GM10248 (cell line): ENCODE measurements around the gene CAPN9.
"Not testable (repeated sequence)": the region's sequence is repeated elsewhere in the genome, so short reads cannot be mapped to it uniquely, and the experiment has no call there.

Source experiments
- CTCF ChIA-PET: fragments of 300-600 bp; sonication (Branson Sonifier 250); formaldehyde crosslinking; extraction: SDS; loops from one replicate; lab custom pipeline; 2021; ENCODE audit warnings: antibody characterized with exemption; lab: Yijun Ruan, JAX
- POLR2A ChIA-PET: fragments of 350-650 bp; sonication (Branson Sonifier 250); formaldehyde crosslinking; extraction: SDS; loops from one replicate; lab custom pipeline; 2020; ENCODE audit warnings: antibody characterized with exemption; lab: Yijun Ruan, JAX
- DNase-seq: peaks from one replicate; pipeline ENCODE4 v3.0.0; 2012; ENCODE audit errors: extremely low spot score
- TF ChIP-seq, protein P1 (sequence below): IDR thresholded peaks from 2 replicates; pipeline ENCODE4 v1.5.1; 2012; ENCODE audit warnings: mild to moderate bottlenecking, low read depth; ENCODE audit errors: extremely low read depth, missing control alignments, control extremely low read depth

CAPN9 gene

DNA sequence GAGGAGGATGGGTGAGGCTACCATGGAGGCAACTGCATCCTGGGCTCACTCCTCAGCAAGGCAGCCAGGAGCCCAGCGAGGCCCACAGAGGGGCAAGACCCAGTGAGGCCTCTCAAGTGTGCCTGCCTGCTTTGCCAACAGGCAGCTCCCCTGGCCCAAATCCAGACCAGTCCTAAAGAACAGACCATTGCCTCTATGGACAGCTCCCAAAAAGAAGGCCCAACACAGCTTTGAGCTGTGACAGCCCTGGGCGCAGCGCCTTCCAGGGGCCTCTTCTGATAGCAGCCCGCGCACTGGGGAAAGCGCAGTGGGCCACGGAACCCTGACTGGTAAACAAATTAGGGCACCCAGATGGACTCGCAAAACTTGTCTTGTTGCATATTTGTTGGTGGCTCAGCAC is 95.6 kb downstream of the CAPN9 start:
- ChIA-PET CTCF (no interaction called here), POLR2A (no interaction called here)
- TF ChIP-seq, protein P1, sequence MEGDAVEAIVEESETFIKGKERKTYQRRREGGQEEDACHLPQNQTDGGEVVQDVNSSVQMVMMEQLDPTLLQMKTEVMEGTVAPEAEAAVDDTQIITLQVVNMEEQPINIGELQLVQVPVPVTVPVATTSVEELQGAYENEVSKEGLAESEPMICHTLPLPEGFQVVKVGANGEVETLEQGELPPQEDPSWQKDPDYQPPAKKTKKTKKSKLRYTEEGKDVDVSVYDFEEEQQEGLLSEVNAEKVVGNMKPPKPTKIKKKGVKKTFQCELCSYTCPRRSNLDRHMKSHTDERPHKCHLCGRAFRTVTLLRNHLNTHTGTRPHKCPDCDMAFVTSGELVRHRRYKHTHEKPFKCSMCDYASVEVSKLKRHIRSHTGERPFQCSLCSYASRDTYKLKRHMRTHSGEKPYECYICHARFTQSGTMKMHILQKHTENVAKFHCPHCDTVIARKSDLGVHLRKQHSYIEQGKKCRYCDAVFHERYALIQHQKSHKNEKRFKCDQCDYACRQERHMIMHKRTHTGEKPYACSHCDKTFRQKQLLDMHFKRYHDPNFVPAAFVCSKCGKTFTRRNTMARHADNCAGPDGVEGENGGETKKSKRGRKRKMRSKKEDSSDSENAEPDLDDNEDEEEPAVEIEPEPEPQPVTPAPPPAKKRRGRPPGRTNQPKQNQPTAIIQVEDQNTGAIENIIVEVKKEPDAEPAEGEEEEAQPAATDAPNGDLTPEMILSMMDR, result no peak
- no peak for DNase-seq

DNA sequence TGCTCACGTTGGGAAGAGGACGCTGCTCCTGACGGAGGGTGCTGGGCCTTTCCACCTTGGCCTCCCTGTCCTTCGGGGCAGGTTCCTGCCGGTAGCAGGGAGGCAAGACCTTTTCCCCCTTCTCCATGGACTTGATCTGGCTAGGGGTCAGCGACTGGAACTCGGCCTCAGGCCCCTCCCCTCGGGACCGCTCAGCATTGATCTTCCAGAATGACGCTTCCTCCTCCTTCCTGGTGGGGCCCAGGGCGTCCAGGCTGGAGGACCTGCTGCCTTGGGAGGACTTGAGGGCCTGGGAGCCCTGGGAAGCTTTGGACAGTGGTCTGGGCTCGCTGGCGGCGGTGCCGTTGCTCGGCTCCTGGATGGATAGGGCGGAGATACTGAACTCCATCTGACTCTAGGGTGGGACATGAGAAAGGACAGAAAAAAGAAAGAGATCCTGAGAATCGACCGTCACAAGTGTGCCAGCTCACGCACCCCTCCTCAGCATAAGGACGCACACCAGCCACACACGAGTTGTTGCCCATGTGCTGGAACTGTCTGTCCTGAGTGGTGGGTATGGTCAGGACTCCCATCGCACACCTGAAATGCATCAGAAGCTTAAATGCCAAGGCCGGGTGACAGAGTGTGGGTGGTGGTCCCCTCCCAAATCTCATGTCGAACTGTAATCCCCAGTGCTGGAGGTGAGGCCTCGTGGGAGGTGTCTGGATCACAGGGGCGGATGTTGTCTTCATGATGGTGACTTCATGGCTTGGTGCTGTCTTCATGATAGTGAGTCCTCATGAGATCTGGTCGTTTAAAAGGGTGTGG is 96.5 kb downstream of the CAPN9 start:
- ChIA-PET CTCF (interaction anchor here (1.4 kb wide), 1 partner anchor 23 kb away, joined by 4 read pairs; no protein-coding TSS in a partner anchor), POLR2A (no interaction called here)
- TF ChIP-seq, protein P1, result no peak
- no peak for DNase-seq

DNA sequence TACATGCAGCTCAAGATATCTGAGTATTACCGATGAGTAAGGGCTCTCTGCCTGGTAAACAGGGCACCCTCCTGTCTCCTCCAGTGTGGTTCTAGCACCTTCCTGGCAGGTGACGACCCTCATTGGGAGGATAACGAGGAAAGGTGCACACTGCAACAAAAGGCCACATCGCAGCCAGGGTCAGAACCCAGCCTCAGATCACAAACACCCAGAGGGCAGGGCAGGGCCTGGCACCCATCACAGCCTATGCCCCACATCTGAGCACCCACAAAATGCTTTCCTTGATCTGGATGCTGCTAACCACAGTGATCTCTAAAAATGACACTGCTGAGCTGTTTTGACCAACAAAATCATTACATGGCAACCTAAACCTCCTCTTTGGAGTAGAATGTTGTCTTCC is 97.4 kb downstream of the CAPN9 start:
- POLR2A ChIA-PET, result no interaction called here
- no peak for DNase-seq
- CTCF ChIA-PET, result interaction anchor here (1.4 kb wide), 1 partner anchor 22 kb away, joined by 4 read pairs; no protein-coding TSS in a partner anchor
- TF ChIP-seq, protein P1, result no peak

DNA sequence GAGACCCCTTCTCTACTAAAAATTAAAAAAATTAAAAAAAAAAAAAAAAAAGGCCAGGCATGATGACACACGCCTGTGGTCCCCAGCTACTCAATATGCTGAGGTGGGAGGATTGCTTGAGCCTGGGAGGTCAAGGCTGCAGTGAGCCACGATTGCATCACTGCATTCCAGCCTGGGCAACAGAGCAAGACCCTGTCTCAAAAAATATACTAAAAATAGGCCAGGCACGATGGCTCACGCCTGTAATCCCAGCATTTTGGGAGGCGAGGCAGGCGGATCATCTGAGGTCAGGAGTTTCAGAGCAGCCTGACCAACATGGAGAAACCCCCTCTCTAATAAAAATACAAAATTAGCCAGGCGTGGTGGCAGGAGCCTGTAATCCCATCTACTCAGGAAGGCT is 98.0 kb downstream of the CAPN9 start:
- CTCF ChIA-PET, POLR2A ChIA-PET, DNase-seq: not testable (repeated sequence)

DNA sequence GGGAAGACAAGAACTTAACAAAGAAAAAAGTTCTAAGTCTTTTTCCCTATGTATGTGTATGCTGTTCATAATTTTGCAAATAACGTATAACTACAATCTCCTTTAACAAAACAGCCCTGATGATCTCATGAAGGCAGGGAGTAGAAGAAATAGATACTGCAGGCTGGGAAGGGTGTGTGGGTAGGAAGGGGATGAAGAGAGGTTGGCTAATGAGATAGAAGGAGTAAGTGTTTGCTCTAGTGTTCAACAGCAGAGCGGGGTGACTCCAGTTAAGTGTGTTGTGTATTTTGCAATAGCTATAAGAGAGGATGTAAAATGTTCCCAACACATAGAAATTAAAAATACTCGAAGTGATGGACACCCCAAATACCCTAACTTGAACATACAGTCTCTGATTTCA is 101.0 kb downstream of the CAPN9 start:
- no peak for DNase-seq
- ChIA-PET POLR2A (no interaction called here), CTCF (interaction anchor here (0.8 to 1.2 kb wide), 3 partner anchors 10 to 302 kb away, joined by 3 to 4 read pairs (median 3); no protein-coding TSS in a partner anchor)
- TF ChIP-seq, protein P1, result no peak

DNA sequence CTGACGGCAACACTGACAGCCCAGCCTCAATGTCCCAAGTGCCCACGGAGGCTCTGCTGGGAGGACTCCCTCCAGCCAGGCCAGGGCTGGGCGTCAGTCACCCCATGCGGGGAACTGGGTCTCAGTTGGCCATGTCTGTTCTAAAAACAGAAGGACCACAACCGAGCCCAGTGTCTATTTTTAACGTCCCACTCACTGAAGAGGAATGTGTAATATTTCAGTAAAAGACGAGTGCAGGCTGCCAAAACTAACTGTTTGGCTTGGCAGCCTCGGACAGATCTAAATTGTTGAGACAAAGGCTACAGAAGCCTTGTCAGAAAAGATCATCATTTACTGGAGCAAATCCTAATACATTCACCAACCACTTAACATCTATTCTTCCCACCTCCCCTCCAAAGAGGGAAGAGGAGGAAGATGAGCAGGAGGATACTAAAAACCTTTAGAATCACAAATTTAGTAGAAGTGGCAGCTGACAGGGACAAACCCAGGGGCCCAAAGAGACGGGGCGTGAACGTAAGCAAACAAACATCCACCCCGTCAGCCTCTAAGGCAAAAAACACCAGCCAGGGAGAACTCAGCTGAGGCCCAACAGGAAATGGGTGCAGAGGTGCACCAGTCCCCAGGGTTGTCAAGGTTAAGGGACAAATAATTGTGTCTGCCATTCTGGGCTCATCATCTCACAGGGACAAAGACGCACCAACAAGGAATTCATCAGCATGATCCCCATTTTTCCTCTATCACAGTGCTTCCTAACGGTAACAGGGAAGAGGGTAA is 102.5 kb downstream of the CAPN9 start:
- TF ChIP-seq, protein P1, result no peak
- ChIA-PET POLR2A (no interaction called here), CTCF (no interaction called here)
- no peak for DNase-seq
